T-helper 9 cell (primary cell): ENCODE data around the gene PPP1R12A.

Experiments used
- DNase-seq: peaks from one replicate; pipeline ENCODE4 v3.0.0-alpha.2; 2020

The PPP1R12A gene

DNA sequence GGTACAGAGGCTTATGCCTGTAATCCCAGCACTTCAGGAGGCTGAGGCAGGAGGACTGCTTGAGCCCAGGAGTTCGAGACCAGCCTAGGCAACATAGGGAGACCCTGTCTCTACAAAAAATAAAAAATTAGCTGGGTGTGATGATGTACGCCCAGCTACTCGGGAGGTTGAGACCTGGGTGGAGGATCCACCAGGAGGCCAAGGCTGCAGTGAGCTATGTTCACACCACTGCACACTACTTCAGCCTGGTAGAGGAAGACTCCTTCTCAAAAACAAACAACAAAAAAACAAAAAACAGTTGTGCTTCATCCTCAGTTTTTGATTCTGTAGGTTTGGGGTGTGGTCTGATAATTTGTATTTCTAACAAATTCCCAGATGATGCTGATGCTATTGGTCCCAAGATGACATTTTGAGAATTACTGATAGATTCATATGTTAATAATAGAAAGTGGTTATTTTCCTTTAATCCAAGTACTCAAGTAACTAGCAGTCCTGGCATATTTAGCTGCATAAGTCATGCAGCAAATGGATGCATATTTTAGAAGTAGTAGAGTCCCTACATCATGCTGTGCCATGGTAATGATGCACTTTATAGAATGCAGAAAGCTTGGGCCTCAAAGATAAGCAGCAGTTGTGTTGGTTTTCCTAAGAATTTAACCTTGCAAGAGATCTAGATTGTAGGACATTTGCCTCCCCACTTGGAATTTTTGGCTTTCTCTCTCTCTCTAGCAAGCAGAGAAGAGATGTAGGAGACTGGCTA lies 168.0 kb downstream of the PPP1R12A start:
- DNase-seq: no peak

- DNase-seq: no peak
Observed at GRCh38 chr12:79765157-79765556, 169.7 kb downstream of the PPP1R12A start.

DNA sequence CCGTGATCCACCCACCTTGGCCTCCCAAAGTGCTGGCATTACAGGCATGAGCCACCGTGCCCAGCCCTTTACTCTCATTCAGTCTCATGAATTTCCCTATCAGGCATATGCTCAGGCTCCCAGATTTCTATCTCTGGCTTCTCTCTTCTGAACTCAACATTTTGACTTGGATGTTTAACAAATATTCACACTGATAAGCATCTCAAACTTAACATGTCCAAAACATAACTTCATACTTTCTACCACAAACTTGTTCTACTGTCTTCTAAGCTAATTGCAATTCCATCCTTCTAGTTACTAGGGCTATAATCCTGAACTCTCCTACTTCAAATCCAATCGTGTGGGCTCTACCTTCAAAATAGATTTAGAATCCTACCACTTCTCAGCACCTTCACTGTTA lies 170.3 kb downstream of the PPP1R12A start:
- DNase-seq: no peak

GRCh38 chr12:79763766-79764452 lies 171.0 kb downstream of the PPP1R12A start:
- DNase-seq: no peak

GRCh38 chr12:79761341-79761740 lies 173.6 kb downstream of the PPP1R12A start:
- no peak for DNase-seq

DNA sequence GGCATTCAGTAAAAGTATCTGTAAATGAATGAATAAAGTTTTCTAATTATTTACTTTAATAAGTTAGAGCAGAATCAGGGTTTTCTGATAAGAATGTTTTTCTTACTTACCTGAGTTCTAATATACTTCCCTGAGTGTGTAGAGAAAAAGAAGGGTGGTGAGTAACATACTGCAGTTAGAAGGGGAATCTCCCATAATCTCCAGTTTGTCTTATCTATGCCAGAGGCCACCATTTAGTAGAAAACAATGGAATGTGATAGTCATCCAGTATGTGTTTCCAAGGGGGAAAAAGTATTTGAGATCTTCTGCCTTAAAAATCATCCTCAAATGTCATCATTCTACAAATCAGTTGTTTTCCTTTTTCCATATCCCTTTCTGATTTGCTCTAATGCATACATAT lies 187.6 kb downstream of the PPP1R12A start:
- no peak for DNase-seq

DNA sequence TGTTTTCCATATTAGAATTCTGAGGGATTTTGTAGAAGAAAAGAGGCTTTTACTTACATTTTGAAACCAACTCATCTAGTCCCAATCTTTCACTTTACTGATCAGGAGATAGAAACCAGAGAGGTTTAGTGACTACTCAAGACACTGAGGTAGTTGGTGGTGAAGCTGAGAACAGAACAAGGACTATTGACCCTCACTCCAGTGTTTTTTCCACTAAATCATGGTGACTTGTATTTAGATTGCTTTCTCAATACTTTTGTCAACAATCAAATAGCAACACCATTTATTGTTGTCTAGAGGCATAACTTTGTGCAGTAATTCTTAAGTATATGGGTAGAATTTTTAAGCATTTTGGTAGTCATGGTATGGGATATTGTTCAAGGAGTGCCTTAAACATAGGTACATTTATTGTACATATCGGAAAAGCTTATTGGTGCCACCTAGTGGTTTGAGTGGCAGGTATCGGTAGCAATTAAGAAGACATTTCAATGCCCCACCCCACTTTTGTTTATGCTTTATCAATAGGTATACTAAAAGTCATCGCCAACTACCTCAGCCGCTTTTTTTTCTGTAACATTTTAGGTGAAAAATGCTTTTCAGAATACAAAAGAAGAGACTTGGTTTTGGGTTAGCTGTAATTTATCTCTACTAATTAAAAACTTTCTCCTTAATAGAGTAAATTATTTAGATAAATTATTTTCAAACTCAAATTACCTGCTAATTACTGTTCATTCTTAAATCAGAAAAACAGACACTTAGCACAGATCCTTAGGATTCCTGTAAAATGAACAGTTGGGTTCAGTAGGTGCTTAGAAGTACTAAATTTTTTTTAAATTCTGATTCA lies 196.8 kb downstream of the PPP1R12A start:
- DNase-seq: no peak

DNA sequence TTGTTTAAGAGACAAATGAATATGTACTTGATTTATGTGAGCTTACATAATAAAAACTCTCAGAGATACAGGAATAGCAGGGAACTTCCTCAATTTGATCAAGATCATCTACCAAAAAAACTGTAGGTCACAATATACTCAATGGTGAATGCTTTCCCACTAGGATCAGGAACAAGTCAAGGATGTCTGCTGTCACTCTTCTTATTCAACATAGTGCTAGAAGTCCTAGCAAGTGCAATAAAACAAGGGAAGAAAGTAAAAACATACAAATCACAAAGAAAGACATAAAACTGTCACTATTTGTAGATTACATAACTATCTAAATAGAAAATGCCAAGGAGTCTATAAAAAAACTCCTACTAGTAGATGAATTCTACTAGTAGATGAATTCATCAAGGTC lies 202.3 kb downstream of the PPP1R12A start:
- no peak for DNase-seq

GRCh38 chr12:79725987-79726386 lies 208.9 kb downstream of the PPP1R12A start:
- no peak for DNase-seq
